Erythroblast (primary cell): ENCODE results near the gene RPS19.

ENCODE experiments used
- GATA1 ChIP-seq: IDR thresholded peaks from 2 replicates; pipeline ENCODE4 v1.6.1; 2011; ENCODE audit warnings: low read depth, mild to moderate bottlenecking, control low read depth, low read length, moderate library complexity
- POLR2A ChIP-seq: IDR thresholded peaks from 2 replicates; pipeline ENCODE4 v1.6.1; 2011; ENCODE audit warnings: mild to moderate bottlenecking, low read length

- TF ChIP-seq POLR2A, result no peak
- TF ChIP-seq GATA1, result no peak
Measured at GRCh38 chr19:41862445-41862986, 2.5 kb downstream of the RPS19 start.
